GM20431 (cell line): ENCODE data around the gene TRPV4.

Experiments
- in situ Hi-C: fragments of 300-500 bp; cut with MseI, MboI; formaldehyde crosslinking; loops from one replicate; pipeline ENCODE4 v1.15.0; 2020; ENCODE audit warnings: low sequenced_read_pairs; ENCODE audit not compliant: unreplicated experiment

Gene TRPV4

DNA sequence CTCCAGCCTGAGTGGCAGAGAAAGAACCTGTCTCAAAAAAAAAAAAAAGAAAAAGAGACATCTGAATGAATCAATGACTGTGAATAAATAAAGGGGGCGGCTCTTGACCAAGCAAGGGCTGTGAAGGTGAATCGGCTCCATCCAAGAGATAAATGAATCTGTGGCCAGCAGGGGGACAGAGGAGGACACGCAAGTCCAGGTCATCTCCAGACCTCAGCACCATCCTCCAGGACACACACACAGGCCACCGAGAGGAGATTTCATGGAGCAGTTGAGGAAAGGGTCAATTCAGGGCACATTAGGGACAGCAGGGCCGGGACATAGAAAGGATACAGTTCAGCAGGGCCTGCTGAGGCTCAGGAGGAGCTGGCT is 21.6 kb downstream of the TRPV4 start:
- in situ Hi-C loops, result no loop called here

DNA sequence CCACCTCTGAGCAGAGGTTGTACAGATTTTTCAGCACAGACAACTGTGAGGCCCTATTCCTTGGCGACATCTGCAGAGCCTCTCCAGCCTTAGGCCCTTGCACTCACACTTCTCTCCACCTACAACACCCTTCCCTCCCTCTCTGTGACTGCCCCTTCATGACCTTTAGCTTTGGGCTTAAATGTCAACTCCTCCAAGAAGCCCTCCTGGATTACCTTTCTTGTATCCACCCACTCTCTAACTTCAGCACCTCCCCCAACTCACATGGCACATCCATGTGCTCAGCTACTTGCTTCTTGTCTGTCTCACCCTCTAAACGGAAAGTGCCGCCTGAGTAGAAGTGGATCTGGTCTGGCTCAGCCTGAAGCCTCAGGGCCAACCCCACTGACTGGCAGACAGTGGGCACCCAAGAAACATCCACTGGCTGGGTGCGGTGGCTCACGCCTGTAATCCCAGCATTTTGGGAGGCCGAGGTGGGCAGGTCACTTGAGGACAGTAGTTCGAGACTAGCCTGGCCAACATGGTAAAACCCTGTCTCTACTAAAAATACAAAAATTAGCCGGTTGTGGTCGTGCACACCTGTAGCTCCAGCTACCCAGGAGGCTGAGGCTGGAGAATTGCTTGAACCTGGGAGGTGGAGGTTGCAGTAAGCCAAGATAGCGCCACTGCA is 22.1 kb downstream of the TRPV4 start:
- in situ Hi-C loops, result no loop called here

DNA sequence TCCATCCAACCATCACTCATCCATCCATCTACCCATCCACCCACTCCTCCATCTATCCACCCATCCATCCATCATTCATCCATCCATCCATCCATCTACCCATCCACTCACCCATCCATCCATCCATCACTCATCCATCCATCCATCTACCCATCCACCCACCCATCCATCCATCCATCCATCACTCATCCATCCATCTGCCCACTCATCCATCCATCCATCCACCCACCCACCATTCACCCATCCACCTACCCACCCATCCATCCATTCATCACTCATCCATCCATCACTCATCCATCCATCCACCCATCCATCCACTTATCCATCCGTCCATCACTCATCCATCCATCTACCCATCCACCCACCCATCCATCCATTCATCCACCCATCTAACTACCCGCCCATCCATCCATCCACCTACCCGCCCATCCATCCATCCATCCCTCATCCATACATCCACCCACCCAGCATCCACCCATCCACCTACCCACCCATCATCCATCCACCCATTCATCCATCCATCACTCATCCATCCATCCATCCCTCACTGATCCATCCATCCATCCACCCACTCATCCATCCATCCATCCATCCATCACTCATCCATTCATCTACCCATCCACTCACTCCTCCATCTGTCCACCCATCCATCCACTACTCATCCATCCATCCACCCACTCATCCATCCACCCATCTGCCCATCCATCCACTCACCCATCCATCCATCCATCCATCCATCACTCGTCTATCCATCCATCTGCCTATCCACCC is 24.1 kb downstream of the TRPV4 start:
- in situ Hi-C loops, result no loop called here

DNA sequence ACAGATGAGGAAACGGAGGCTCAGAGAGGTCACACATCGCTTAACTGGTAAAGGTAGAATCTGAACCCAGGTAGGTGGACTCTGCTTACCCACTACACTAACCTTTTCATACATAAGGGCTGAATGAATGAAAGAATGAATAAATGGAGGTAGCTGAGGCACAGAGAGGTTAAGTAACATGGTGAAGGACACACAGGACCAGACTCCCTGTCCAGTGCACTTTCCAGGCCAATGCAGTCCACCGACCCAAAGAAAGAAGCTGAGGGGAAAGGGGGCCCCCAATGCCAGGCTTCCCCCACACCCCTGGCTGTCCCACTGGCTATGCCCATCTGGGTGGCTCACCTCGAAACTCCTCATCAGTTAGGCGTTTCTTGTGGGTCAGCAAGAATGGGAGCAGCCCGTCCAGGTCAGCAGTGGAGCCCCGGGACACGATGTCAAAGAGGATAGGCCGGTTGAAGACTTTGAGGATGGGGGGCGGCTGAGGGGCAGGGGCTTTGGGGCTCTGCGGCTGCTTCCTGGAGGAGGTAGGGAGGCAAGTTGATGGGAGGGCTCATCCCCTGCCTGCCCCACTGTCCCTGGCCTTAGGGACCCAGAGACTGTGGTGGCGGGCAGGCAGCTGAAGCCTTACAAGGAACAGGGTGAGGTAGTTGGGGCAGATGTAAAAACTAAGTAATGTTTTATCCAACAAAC is 25.1 kb downstream of the TRPV4 start:
- in situ Hi-C loops, result no loop called here

DNA sequence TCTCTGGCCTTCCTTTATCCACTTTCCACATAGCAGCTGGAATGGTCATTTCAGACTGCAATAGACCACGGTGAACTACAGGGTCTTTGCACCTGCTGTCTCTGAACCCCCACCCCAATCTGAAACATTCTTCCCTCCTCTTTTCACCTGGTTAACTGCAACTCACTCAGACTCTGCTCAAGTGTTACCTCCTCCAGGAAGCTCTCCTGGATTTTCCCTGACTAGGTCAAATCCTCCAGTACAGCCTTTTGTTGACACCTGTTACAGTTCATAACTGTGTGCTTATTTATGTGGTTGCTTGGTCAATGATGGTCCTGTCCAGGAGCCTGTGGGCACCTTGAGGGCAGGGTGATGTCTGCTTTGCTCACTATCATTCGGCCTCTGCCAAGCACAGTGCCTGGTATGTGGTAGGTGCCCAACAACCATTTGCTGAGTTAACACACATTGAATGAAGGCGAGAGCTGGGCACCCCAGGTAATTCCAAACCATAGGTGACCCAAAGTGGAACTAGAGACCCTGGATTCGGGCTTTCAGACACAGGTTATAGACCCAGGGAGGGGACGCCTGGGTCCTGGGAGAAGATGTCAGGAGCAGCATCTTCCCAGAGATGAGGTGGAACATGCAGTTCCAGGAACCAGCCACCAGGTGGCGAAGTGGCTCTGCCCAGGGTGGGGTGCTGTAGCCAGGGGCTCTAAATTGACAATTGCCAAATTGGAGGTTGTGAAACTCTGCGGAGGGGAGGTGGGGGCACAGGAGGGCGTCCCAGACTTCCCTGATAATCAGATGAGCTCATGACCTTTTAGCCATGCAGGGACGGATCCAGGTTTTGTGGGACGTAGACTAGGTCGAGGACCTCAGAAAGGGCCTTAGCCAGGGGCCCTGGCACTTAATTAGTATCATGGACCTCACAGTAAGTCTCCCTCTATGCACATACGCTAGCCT is 28.1 kb downstream of the TRPV4 start:
- in situ Hi-C loops, result no loop called here

DNA sequence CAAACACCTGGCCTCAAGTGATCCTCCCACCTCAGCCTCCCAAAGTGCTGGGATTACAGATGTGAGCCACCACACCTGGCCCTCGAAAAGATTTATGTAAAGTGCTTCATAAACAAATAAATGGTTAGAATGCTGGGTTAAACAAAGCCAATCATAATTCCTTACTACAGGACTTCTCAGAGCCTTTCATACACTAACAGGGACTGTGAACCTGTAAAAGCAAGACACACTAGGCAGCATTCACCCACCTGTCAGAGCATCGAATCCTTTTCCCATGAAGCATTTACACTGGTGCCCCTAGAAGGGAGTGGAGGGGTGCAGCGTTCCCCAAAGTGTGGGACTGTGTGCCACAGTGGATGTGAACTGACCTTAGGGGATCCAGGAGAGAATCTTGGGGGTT is 29.5 kb downstream of the TRPV4 start:
- in situ Hi-C loops, result no loop called here

DNA sequence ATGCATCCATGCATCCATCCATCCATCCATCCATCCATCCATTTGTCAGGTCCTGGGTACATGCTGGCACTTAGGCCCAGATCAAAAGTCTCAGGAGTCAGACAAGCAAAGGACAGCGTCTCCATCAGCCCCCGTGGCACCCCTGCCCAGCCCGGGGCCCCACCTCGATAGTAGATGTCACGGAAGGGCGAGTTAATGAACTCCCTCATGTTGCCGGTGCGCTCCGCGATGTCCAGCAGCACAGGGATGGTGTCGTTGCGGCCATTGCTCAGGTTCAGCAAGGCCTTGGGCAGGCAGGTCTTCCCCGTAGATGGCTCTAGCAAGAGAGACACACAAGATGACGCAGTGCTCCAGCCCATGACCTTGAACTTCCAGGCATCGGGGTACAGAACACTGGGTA is 30.4 kb downstream of the TRPV4 start:
- in situ Hi-C loops, result no loop called here

DNA sequence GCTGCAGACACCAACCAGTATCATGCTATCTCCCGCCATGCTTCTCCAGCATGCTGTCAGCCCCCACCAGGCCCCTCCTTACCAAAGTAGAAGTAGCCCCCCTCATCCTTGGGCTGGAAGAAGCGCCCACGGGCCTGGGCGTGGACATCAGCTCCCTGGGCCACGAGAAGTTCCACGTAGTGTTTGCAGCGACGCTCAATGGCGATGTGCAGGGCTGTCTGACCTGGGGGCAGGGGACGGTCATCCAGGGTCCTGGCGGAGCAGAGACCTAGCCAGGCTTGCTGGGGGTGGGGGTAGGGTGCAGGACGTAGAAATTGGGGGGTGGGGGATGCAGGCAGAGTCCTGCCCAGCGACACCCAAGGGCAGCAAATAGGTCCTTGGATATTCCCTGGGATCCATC is 32.7 kb downstream of the TRPV4 start:
- in situ Hi-C loops, result no loop called here

DNA sequence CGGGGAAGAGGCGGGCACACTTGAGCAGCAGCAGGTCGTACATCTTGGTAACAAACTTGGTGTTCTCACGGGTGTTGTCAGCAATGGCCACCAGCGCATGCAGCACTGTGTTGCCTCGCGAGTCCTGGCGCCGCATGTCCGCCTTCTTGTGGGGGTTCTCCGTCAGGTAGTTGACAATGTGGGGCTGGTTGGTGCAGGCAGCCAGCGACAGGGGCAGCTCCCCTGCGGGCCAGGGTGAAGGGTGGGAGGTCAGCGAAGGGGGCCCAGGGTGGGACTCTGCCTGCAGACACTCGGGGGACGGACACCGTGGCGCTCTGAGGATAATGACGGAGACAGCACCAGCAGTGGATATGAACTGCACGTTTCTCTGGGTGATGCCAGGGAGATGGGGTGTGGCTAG is 34.5 kb downstream of the TRPV4 start:
- in situ Hi-C loops, result no loop called here

DNA sequence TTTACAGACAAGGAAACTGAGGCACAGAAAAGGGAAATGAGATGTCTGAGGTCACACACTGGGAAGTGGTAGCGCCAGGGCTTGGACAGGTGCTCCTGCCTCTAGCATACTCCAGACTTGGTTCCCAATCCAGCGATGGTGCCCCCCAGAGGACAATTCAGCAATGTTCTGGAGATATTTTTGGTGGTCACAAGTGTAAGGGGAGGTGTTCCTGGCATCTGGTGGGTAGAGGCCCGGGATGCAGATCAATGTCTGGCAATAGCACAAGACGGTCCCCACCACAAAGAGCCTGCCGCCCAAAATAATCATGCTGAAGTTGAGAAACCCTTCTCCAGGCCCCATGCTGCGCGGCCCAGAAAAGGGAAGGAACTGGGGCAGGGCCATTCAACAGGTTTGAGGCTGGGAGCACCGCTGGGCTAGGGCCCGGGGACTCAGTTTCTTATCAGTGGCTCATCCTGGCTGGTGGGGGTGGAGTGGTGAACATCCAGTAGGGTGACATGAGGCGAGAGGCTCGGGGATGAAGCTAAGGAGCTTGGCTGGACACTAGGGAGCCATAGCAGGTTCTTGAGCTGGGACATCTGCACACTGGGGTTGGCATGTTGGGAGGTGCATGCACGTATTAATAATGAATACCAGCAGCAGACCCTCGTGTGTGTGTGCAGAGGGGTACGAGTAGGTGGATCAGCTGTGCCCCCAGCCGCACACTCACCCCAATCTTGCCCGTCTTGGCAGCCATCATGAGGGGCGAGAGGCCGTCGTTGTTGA is 35.1 kb downstream of the TRPV4 start:
- in situ Hi-C loops, result no loop called here

DNA sequence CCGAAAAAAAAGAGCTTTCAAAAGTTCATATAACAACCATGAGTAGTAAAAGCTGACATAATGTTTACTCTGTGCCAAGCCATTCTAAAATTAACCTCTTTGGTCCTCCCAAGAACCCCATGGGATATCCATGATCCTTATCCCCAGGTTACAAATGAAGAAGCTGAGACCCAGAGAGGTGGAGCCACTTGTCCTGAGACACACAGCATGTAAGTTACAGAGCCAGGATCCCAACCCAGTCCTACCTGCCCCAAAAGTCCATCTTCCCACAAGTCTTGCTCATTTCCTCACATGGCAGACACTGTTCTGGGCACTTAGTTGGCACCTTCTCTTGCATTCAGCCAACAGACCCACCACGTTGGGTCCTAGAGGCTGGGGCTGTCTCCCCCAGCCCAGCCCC is 37.1 kb downstream of the TRPV4 start:
- in situ Hi-C loops, result no loop called here

DNA sequence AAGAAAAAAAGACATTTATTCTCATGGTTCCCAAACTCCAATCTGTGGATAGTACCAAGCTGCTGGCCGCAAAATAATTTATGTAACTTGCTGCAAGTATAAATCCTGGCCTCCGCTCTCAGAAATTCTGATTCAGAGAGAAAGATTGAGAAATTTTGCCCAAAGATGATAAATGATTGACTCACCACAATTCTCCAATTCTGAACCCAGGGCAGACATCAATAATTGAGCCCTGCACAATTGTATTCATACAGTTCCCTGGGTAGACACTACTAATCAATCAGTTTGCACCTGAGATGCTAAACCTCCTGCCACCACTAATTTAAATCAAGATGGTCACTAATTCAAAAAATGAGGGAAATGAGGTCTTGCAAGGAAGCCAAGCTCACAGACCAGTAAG is 38.2 kb downstream of the TRPV4 start:
- in situ Hi-C loops, result no loop called here

DNA sequence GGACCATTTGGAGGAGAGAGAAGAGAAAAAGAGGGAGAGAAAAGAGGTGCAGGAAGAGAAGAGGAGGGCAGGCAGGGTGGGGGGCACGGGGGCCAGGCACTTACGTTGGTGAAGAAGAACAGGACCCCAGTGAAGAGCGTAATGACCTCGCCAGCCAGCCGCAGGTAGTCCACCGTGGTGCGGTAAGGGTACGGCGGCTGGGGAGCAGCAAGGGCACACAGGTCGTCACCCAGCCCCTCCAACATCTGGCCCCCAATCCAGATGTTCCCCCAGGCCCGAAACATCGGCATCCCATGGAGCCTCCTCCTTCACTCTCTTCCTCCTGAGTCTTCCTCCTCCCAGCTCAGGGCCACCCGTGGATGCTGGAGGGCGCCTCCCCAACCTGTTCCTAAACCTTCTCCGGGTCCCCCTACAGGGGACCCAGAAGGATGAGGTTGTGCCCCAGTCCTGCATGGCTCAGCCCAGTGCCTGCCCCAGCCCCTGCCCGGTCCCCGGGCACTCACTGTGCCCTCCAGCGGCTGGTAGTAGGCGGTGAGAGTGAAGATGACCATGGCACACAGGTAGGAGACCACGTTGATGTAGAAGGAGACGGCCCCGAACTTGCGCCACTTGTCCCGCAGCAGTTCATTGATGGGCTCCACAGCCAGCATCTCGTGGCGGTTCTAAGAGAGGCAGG is 39.2 kb downstream of the TRPV4 start:
- in situ Hi-C loops, result no loop called here

DNA sequence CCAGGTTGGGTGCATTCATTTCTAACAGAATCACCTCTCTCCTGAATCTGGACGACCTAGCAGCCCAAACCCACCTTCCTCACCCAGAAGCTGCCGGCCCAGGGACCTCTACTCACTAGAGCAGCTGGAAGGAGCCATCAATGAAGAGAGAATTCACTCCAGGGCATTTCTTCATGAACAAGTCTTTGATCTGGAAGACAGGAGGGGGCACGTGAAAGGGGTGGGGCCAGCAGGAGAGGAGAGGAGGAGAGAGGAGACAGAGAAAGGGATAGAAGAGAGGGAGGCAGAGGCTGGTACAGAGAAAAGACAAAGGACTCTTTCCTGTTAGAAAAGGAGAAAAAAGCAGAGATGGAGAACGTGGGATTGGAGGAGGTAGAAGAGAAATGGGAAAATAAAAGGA is 39.8 kb downstream of the TRPV4 start:
- in situ Hi-C loops, result no loop called here

DNA sequence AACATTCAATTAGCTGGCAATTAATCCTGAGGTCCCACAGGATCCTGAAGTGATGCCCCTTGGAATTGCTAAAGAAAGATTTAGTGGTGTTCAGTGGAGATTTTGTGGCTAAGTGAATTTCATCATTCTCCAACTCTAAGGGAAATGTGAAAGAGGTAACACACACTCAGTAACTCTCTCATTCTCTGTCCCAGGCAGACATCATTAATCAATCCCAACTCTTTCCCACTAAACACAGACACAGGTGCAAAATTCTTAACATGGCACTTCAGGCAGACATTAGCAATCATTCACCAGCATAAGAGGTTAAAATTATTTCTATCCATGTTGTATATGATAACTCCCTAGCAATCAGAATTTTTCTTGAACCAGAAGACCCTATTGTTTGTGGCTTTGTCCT is 40.2 kb downstream of the TRPV4 start:
- in situ Hi-C loops, result no loop called here

DNA sequence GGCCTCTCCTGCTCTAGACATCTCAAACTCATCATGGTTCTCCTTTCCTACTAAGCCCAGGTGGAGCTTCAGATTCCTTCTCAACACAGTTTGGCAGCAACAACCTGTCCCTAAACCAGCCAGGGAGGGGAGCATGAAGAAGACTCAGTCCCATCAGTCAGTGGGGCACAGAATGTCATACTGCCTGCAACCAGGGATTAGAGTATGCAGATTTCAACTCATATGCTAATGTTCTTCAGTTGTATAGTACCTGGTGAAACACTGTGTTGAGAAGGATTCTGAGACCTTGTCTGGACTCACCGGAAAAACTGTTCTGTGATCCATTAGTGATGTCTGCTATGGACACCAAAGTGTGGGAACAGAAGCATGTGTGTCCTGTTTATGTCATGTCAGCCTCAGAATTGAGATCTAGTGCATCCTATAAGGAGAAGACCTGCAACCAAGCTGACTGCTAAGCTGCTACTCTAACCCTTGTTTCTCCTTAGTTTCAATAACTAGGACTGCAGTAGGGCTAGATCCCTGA is 43.6 kb downstream of the TRPV4 start:
- in situ Hi-C loops, result no loop called here

DNA sequence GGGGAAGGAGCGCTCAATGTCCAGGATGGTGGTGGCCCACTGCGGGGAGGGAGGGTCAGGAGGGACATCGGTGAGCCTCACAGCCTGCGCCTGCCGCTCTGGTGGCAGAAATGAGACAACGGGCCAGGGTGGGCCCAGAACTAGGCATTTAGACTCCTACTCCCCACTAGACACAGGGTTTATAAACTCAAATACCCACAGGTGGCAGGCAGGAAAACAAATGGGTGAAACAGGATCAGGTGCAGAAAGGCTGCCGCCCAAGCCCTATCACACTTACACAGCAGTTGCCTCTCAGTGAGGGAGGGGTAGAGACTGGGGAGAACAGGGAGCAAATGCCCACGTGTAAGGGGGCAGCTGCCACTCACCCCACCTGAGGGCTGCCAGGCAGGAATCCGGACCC is 46.4 kb downstream of the TRPV4 start:
- in situ Hi-C loops, result no loop called here

DNA sequence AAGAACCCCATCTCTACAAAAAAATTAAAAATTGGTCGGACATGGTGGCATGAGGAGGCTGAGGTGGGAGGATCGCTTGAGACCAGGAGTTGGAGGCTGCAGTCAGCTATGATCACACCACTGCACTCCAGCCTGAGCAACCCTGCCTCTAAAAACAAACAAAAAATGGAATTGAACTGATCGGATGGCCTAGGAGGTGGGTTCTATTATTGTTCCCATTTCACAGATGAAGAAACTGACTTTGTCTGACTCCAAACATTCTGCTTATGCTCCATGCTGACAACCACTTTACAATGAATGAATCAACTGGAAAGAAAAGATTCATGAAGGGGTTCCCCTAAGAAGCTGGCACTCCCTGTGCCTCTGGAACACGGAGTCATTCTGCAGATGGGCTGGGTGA is 47.3 kb downstream of the TRPV4 start:
- in situ Hi-C loops, result no loop called here

DNA sequence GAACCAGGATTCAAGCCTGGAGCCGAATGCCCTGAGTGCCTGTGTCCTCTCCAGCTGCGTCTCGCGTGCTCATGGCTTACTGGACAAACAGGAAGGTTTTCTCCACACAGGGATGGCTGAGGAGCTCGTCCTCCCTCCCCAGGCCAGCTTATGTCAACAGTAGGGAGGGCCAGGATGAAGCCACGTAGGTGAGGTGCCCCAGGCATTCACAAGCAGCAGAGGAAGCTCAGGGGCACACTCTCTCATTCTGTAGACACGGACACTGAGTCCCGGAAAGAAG is 49.3 kb downstream of the TRPV4 start:
- in situ Hi-C loops, result no loop called here
